WI38 (cell line): ENCODE results near the gene RNF220.

ENCODE experiments used
- H3K4me3 ChIP-seq: 2 replicates; pipeline ENCODE4 v1.5.1; 2011; ENCODE audit warnings: low read depth, mild to moderate bottlenecking, control low read depth, low read length
- CTCF ChIP-seq: IDR thresholded peaks from 2 replicates; pipeline ENCODE4 v1.5.1; 2012; ENCODE audit warnings: low read depth, mild to moderate bottlenecking, control low read depth, low read length

Gene RNF220

DNA sequence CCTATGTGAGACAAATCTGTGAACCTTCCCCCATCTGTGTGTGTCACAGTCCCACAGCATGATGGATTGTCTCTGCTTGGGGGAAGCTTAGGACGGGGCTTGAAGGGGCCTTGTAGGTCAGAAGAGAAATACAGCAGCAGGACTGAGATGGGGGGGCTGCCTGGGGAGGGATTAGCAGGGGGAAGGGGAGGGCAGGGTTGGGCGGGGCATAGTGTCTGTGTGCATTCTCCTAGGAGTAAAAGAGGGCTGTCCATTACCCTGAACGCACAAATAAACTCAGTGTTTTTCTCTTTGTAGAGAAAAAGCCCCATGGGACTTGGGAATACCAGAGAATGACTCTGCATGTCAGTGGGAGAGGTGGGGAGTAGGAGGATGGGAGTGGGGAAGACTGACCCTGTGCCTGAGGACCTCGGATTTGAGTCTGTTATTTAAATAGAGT lies 16.4 kb downstream of the RNF220 start:
- TF ChIP-seq CTCF: no peak
- H3K4me3 ChIP-seq: no peak overlapping the region

DNA sequence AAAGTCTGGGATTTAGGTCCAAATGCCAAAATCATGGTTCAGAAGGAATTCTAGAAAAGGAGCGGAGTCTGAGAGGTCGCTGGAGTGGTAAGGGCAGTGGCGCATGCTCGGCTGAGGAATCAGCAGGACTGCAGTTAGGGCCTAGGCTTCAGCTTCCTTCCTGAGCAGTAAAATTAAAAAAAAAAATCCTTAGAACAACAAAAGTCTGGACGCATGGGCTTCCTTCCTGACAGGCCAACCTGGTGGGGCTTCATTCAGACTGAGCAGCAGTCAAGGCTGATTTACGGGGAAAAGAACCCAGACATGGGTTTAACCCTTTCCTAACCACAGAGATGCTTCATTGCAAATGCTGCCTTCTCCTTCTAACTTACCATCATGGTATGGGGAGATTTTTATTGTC lies 17.1 kb downstream of the RNF220 start:
- no peak for TF ChIP-seq CTCF
- H3K4me3 ChIP-seq: no peak overlapping the region

- no peak overlapping the region for H3K4me3 ChIP-seq
- no peak for TF ChIP-seq CTCF
Measured at GRCh38 chr1:44423591-44424537, 18.8 kb downstream of the RNF220 start.

DNA sequence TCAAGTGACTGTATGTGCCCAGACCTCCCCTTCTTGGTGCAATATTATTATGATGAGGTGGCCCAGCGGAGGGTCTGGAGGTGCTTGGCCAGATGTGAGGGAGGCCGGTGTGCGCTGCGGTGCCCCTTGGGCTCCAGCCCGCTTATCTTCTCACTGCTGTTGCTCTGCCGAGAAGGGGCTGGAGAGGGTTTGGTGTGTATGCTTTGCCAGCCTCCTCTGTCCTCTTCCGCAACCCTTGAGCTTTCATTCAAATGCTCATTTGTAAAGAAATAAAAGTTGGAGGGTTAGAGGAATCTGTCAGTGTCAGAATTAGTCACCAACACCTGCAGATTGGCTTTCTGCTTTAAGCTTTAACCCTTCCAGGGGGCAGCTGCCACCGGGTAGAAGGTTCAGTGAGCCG lies 19.7 kb downstream of the RNF220 start:
- no peak for TF ChIP-seq CTCF

DNA sequence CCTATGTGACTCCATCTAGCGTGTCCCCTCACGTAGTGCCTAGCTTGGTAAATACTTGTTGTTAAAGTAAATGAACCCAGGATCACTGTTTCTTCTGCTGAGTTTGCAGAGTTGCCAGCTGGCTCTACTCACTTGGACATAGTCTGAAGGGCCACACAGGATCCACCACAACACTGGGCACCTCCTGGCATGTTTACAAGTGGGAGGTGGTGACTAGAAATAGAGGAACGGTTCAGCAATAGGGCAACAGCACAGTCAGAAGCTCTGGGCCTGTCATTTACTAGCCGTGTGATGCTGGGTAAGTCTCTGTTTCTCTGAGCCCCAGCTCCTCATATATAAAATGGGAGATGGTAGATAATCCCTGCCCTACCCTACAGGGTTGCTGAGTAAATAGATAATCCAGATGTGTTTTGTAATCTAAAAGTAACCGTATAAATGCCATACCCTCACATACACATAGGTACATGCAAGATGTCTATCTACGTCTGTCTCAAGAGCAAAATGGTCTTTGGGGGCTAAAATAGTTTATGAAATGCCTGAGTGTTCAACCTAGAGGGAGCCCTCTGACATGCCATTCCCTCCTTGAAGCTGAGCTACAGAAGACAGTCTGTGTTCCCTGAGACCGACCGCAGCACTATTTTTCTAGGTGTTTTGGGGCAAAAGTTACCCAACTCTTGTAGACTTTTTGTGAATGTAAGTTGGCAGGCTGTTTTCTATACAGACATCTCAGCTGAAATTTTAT lies 20.5 kb downstream of the RNF220 start:
- H3K4me3 ChIP-seq: no peak overlapping the region
- TF ChIP-seq CTCF: no peak

More for the DNA sequence above, 19.7 kb downstream of the RNF220 start:
- no peak overlapping the region for H3K4me3 ChIP-seq

GRCh38 chr1:44431861-44432260 lies 26.8 kb downstream of the RNF220 start:
- TF ChIP-seq CTCF: no peak
- H3K4me3 ChIP-seq: no peak overlapping the region

DNA sequence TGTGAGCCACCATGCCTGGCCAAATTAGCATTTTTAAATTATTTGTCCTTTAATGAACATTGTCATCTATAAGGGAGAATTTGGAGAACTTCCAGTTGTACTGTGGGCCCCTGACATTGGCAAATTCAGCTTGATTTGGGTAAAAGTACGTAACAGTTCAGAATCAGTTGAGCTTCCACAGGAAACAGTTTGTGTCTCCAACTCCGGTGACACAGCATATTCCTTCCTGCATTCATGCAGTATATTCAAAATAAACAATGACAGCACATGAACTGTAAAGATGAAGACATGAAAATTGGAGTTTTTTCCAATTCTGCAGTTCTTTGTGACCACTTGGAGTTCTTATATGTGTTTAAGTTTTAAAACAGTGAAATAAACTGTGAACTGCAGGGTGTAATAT lies 28.2 kb downstream of the RNF220 start:
- no peak for TF ChIP-seq CTCF
- no peak overlapping the region for H3K4me3 ChIP-seq
